K562 (cell line): Measurements from ENCODE around the gene XPOT. TPM values are rescaled to one million over a fixed set of nuclear protein-coding genes. Genes with fewer than 3 reads are reported as not detected.

Experiments
- AFF4 ChIP-seq: sonication (generic); formaldehyde crosslinking; IDR thresholded peaks from 2 replicates; pipeline ENCODE4 v1.8.0; 2023; ENCODE audit warnings: mild to moderate bottlenecking, missing genetic modification reagents
- BACH1 ChIP-seq: fragments of 200-800 bp; sonication (Bioruptor generic); IDR thresholded peaks from 2 replicates; pipeline ENCODE4 v1.6.1; 2016; ENCODE audit warnings: missing genetic modification characterization, missing compliant biosample characterization
- CXXC5 ChIP-seq: fragments of 250-450 bp; sonication (Bioruptor Pico); IDR thresholded peaks from 2 replicates; pipeline ENCODE4 v1.8.0; 2022; ENCODE audit warnings: inconsistent platforms, mild to moderate bottlenecking, moderate library complexity
- RFX5 ChIP-seq: IDR thresholded peaks from 2 replicates; pipeline ENCODE4 v1.6.1; 2011; ENCODE audit warnings: low read depth, mild to moderate bottlenecking, improper control_type of control experiment, low read length
- SREBF2 ChIP-seq: sonication (generic); formaldehyde crosslinking; IDR thresholded peaks from 2 replicates; pipeline ENCODE4 v1.4.0; 2020; ENCODE audit warnings: mild to moderate bottlenecking, missing genetic modification reagents
- TEAD4 ChIP-seq, 2 experiments: sonication (generic) in 1 of 2; formaldehyde crosslinking in 1 of 2; IDR thresholded peaks; 2 replicates each; pipeline versions ENCODE4 v1.6.1 to v1.8.0; 2012 to 2022; ENCODE audit warnings: borderline replicate concordance in 1 of 2, inconsistent platforms in 1 of 2, low read length in 1 of 2, mild to moderate bottlenecking in 1 of 2, missing genetic modification reagents in 1 of 2
- ZBTB11 ChIP-seq, 3 experiments: fragments of 200-800 bp in 1 of 3; fragments of 250-450 bp in 1 of 3; fragments of 450-650 bp in 1 of 3; sonication (Bioruptor Pico) in 1 of 3; sonication (Bioruptor generic) in 1 of 3; formaldehyde crosslinking in 1 of 3; IDR thresholded peaks; 2 replicates each; pipeline versions ENCODE4 v1.6.1 to v1.8.0; 2016 to 2022; ENCODE audit warnings: mild to moderate bottlenecking in 2 of 3, missing genetic modification characterization in 2 of 3, missing compliant biosample characterization in 1 of 3, moderate library complexity in 1 of 3
- ZNF398 ChIP-seq: fragments of 250-450 bp; sonication (Bioruptor Pico); IDR thresholded peaks from 2 replicates; pipeline ENCODE4 v1.8.0; 2021; ENCODE audit warnings: moderate library complexity, mild to moderate bottlenecking, inconsistent platforms
- ZNF592 ChIP-seq: fragments of 450-650 bp; IDR thresholded peaks from 2 replicates; pipeline ENCODE4 v1.6.1; 2017; ENCODE audit warnings: antibody characterized with exemption, mild to moderate bottlenecking
- polyA plus RNA-seq, 8 experiments: library from polyadenylated mRNA; depleted of rRNA in 4 of 8; stranded (reverse) in 5 of 8; unstranded in 3 of 8; fragments of >200 nt; fragmentation: Nextera tagmentation in 2 of 8; fragmentation: Illumina TruSeq in 1 of 8; extraction: Ambion mirVana in 2 of 8; extraction: Trizol in 1 of 8; gene quantifications; 2 replicates each; pipeline versions ENCODE4 v1.2.1 to v1.2.3, GENCODE V29; 2011 to 2014; ENCODE audit warnings: inconsistent platforms in 1 of 8, missing spikeins in 1 of 8
- total RNA-seq, 7 experiments: library from RNA; depleted of rRNA in 6 of 7; stranded (reverse); fragments of >200 nt in 6 of 7; fragmentation: Illumina TruSeq in 2 of 7; extraction: Trizol in 2 of 7; gene quantifications; 2 replicates each; pipeline versions ENCODE4 v1.2.1 to v1.2.3, GENCODE V29; 2011 to 2021; ENCODE audit warnings: low replicate concordance in 1 of 7

The XPOT gene
- total and polyA plus RNA-seq, 9 of the 15 experiments (the other 6 are each of a cell fraction or from before 2014, with no cell fraction given): 26.2 to 192 (median 102) TPM

- TF ChIP-seq ZNF592: no peak; the same call in 1 of the 2 replicates
- no peak for TF ChIP-seq SREBF2 (CRISPR knock-in tag)
- TF ChIP-seq AFF4 (CRISPR knock-in tag): no peak; the same call in 1 of the 2 replicates
- no peak for TF ChIP-seq ZNF398 (CRISPR knock-in tag)
- TF ChIP-seq ZBTB11 (CRISPR knock-in tag; IDR thresholded peaks at IDR 0.05): peak in 1 of 3 experiments; percentile 63; a peak in 1 of 6 replicates
- TF ChIP-seq TEAD4 (IDR thresholded peaks at IDR 0.05; ENCODE audit: low read length): 0 out of 2 replicates have a peak, but pooled peaks have one; percentile 4
- no peak for TF ChIP-seq TEAD4 (CRISPR knock-in tag; IDR thresholded peaks at IDR 0.05; ENCODE audit: borderline replicate concordance)
- peak; percentile 27 for TF ChIP-seq BACH1
- TF ChIP-seq RFX5: no peak
- TF ChIP-seq CXXC5: peak; percentile 94
These were observed 47.7 kb downstream of the XPOT start, which contains the start of gene TBK1 (continued) for GRCh38 chr12:64451687-64452558.
